GM12864 (cell line): Measurements from ENCODE around the gene ARHGEF26.

Source experiments
- DNase-seq: peaks from one replicate; pipeline ENCODE4 v3.0.0-alpha.2; 2011; ENCODE audit warnings: low read depth
- H3K4me3 ChIP-seq: 2 replicates; pipeline ENCODE4 v1.5.1; 2011; ENCODE audit warnings: mild to moderate bottlenecking, low read depth, low read length, control low read depth
- CTCF ChIP-seq: IDR thresholded peaks from 2 replicates; pipeline ENCODE4 v1.5.1; 2011; ENCODE audit warnings: low read depth, mild to moderate bottlenecking, moderate library complexity, low read length, control low read depth, inconsistent platforms; ENCODE audit errors: missing control alignments

ARHGEF26 gene

GRCh38 chr3:154125378-154126030, 4.3 kb downstream of the ARHGEF26 start:
- no peak for DNase-seq
- H3K4me3 ChIP-seq: no peak overlapping the region
- TF ChIP-seq CTCF: no peak

GRCh38 chr3:154126651-154127050, 5.5 kb downstream of the ARHGEF26 start:
- DNase-seq: no peak
- TF ChIP-seq CTCF: no peak
- no peak overlapping the region for H3K4me3 ChIP-seq

GRCh38 chr3:154129625-154130024, 8.4 kb downstream of the ARHGEF26 start:
- no peak for DNase-seq
- no peak for TF ChIP-seq CTCF
- no peak overlapping the region for H3K4me3 ChIP-seq

- no peak for DNase-seq
- H3K4me3 ChIP-seq: no peak overlapping the region
- TF ChIP-seq CTCF: no peak
Measured at GRCh38 chr3:154130540-154130939, 9.3 kb downstream of the ARHGEF26 start.

GRCh38 chr3:154131830-154132229, 10.6 kb downstream of the ARHGEF26 start:
- no peak overlapping the region for H3K4me3 ChIP-seq
- no peak for TF ChIP-seq CTCF
- no peak for DNase-seq

- no peak for DNase-seq
- H3K4me3 ChIP-seq: no peak overlapping the region; the same call in 1 of the 2 replicates
- TF ChIP-seq CTCF: no peak
Measured at GRCh38 chr3:154132777-154133375, 11.7 kb downstream of the ARHGEF26 start.
